ENCODE data around the gene ACVR2A. TPM values are rescaled to one million over a fixed set of nuclear protein-coding genes. Genes with fewer than 3 reads are reported as not detected.

The ACVR2A gene
- polyA plus RNA-seq, 1 of the 3 experiments (the other 2 are of a cell fraction) = 1.6 TPM

- TF ChIP-seq, protein P1, sequence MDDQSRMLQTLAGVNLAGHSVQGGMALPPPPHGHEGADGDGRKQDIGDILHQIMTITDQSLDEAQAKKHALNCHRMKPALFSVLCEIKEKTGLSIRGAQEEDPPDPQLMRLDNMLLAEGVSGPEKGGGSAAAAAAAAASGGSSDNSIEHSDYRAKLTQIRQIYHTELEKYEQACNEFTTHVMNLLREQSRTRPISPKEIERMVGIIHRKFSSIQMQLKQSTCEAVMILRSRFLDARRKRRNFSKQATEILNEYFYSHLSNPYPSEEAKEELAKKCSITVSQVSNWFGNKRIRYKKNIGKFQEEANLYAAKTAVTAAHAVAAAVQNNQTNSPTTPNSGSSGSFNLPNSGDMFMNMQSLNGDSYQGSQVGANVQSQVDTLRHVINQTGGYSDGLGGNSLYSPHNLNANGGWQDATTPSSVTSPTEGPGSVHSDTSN (IDR thresholded peaks at IDR 0.05) = no peak
- TF ChIP-seq, protein P2, sequence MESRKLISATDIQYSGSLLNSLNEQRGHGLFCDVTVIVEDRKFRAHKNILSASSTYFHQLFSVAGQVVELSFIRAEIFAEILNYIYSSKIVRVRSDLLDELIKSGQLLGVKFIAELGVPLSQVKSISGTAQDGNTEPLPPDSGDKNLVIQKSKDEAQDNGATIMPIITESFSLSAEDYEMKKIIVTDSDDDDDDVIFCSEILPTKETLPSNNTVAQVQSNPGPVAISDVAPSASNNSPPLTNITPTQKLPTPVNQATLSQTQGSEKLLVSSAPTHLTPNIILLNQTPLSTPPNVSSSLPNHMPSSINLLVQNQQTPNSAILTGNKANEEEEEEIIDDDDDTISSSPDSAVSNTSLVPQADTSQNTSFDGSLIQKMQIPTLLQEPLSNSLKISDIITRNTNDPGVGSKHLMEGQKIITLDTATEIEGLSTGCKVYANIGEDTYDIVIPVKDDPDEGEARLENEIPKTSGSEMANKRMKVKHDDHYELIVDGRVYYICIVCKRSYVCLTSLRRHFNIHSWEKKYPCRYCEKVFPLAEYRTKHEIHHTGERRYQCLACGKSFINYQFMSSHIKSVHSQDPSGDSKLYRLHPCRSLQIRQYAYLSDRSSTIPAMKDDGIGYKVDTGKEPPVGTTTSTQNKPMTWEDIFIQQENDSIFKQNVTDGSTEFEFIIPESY (IDR thresholded peaks at IDR 0.05; ENCODE audit: borderline replicate concordance, low read depth) = no peak
- TF ChIP-seq, protein P3, sequence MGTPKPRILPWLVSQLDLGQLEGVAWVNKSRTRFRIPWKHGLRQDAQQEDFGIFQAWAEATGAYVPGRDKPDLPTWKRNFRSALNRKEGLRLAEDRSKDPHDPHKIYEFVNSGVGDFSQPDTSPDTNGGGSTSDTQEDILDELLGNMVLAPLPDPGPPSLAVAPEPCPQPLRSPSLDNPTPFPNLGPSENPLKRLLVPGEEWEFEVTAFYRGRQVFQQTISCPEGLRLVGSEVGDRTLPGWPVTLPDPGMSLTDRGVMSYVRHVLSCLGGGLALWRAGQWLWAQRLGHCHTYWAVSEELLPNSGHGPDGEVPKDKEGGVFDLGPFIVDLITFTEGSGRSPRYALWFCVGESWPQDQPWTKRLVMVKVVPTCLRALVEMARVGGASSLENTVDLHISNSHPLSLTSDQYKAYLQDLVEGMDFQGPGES (IDR thresholded peaks at IDR 0.05; ENCODE audit: low read depth, low read length) = no peak
- TF ChIP-seq SIN3A (IDR thresholded peaks at IDR 0.05; ENCODE audit: borderline replicate concordance, low read depth, low read length) (no peak), FOXM1 (IDR thresholded peaks at IDR 0.05; ENCODE audit: low read depth) (no peak), CHD2 (IDR thresholded peaks at IDR 0.05; ENCODE audit: low read length, partially characterized antibody) (no peak)
Observed at GRCh38 chr2:147872967-147873366, 28.1 kb downstream of the ACVR2A start (continued).

DNA sequence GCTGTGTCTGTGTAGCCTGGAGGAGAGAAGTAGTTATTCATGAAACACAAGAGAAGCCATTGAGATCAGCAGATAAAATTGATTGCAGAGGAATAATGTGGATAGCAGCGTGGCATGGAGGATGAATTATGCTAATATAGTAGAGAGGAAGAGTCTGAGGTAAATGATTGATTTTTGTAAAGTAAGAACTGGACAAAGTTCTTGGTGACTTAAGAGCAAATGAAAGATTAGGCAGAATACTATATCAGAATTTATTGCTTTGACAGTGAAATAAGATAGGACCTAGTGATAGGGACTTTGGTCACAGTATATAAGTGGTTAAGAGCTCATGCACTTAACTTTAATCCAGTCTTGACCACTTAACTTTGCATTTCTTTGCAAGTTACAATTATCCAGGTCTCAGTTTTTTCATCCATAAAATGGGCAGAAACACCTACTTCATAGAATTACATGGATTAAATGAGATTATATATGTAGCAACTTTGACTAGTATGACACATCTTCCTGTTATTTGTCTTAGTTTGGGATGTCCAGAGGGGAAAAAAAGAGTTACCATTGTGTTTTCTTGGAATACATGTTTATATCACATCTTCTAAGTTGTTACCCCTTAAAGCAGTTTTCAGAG lies 29.1 kb downstream of the ACVR2A start:
- ChIA-PET POLR2A (no interaction called here), CTCF (no interaction called here)
- Histone ChIP-seq H4K20me1 (ENCODE audit: insufficient read depth) (no peaks in the 10 kb centered on the region), H3K4me3 (ENCODE audit: low read depth in 2 of 2, low read length in 1 of 2) (no peak overlapping the region), H3K9ac (no peak overlapping the region), H3F3A (replicated peaks; ENCODE audit: insufficient read depth) (no peaks in the 10 kb centered on the region), H3K79me2 (ENCODE audit: insufficient read depth) (peaks cover 39% of the 10 kb centered on the region), H3K9me3 (no peaks in the 10 kb centered on the region), H3K4me2 (no peak overlapping the region), H3K27me3 (ENCODE audit: insufficient read depth) (no peaks in the 10 kb centered on the region), H3K36me3 (replicated peaks in 1 of 2; ENCODE audit: control insufficient read depth in 1 of 2, insufficient read depth in 2 of 2, low read length in 1 of 2) (no peaks in the 10 kb centered on the region), H3K27ac (ENCODE audit: low read depth in 2 of 2, low read length in 1 of 2) (no peak overlapping the region), H2AFZ (ENCODE audit: low read depth) (no peak overlapping the region), H3K9me2 (no peaks in the 10 kb centered on the region), H3K4me1 (ENCODE audit: control insufficient read depth in 1 of 2, insufficient read depth in 2 of 2, low read depth in 1 of 2, low read length in 1 of 2) (no peaks in the 10 kb centered on the region; a peak in 1 of 4 replicates)
- no peak for TF ChIP-seq USF1 (IDR thresholded peaks at IDR 0.05; ENCODE audit: borderline replicate concordance, low read depth)
- TF ChIP-seq MXI1 (IDR thresholded peaks at IDR 0.05; ENCODE audit: low read depth, low read length) = no peak
- TF ChIP-seq TCF12 (IDR thresholded peaks at IDR 0.05) = no peak
- no peak for TF ChIP-seq USF2 (IDR thresholded peaks at IDR 0.05; ENCODE audit: borderline replicate concordance, low read depth, low read length)
- no peak for TF ChIP-seq TEAD4 (IDR thresholded peaks at IDR 0.05; ENCODE audit: borderline replicate concordance, insufficient read depth)
- TF ChIP-seq GABPA (IDR thresholded peaks at IDR 0.05; ENCODE audit: low read depth) = no peak
- TF ChIP-seq NFIC (IDR thresholded peaks at IDR 0.05; ENCODE audit: borderline replicate concordance) = no peak
- TF ChIP-seq EP300 (IDR thresholded peaks at IDR 0.05; ENCODE audit: borderline replicate concordance in 1 of 2, low read depth in 1 of 2, low read length in 1 of 2) = no peak
- TF ChIP-seq REST (IDR thresholded peaks at IDR 0.05; ENCODE audit: low read depth, low read length) = no peak
- TF ChIP-seq ELF1 (IDR thresholded peaks at IDR 0.05) = no peak
- TF ChIP-seq FOXM1 (IDR thresholded peaks at IDR 0.05; ENCODE audit: low read depth) = no peak
- TF ChIP-seq NRF1 (IDR thresholded peaks at IDR 0.05; ENCODE audit: low read depth, low read length) = no peak
- DNase-seq = no peak
- WGBS (ENCODE audit: low lambda C conversion rate) = 97% methylated on average over 1 of the region's 1 CpG

Measured in SK-N-SH (cell line).